Ovary (tissue), 3 donors: Measurements from ENCODE around the gene KRT85.

Experiments
- CTCF ChIP-seq, 3 donors: fragments of 450-650 bp in 2 of 3; fragments of 200-600 bp in 1 of 3; IDR thresholded peaks; one replicate each; pipeline versions ENCODE4 v1.5.1 to v1.8.0; 2016 to 2022; ENCODE audit warnings: antibody characterized with exemption in 3 of 3, mild to moderate bottlenecking in 1 of 3
- EP300 ChIP-seq: sonication (generic); formaldehyde crosslinking; IDR thresholded peaks from one replicate; pipeline ENCODE4 v1.6.1; 2017; ENCODE audit warnings: antibody characterized with exemption
- POLR2A ChIP-seq: fragments of 450-650 bp; IDR thresholded peaks from one replicate; pipeline ENCODE4 v1.6.1; 2017; ENCODE audit warnings: antibody characterized with exemption, mild to moderate bottlenecking, moderate library complexity
- donor health status: DM: no; HTN: no; CAD: no.

DNA sequence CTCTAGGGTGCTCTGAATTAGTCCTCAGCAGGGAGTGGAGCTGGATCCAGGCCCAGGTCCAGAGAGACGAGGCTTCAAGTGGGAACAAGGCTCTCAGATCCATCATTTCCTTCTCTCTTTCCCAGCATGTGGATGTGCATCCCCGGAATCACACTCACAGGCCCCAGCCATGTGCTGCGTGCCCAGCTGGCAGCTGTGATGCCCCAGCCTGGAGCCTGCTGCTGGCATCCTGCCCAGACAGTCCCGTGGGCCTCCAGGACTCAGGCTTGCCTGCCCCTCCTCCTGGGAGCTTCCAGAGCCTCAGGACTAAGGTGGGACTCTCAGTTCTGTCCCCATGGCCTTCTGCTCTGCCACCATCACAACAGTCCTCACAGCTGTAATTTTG is 24.3 kb upstream of the KRT85 start:
- TF ChIP-seq POLR2A (no peak), CTCF (IDR thresholded peaks at IDR 0.05) (no peak), EP300 (no peak)
